HG02938 (cell line): Measurements from ENCODE around the gene NTSR1.

Experiments used
- ATAC-seq: cut with Tn5 transposase; IDR thresholded peaks from one replicate; pipeline ENCODE4 v1.9.1; 2021; ENCODE audit warnings: mild to moderate bottlenecking, moderate library complexity; ENCODE audit not compliant: unreplicated experiment

NTSR1 gene

DNA sequence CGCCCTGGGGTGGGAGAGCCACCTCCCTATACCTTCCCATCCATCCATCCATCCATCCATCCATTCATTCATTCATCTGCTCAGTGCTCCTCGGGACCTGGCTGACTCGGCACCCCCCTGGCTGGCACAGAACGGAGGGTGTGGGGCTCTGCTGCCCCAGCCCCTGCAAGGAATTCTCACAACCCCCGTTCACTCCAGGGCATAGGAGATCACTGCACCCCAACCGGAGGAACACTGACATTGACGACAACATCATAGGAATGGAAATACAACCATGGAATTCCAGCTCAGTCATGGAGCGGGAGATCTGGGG is 59.6 kb downstream of the NTSR1 start:
- ATAC-seq: no peak

- ATAC-seq: no peak
These were observed 60.1 kb downstream of the NTSR1 start for GRCh38 chr20:62768551-62769287.

- no peak for ATAC-seq
These were observed 60.9 kb downstream of the NTSR1 start for GRCh38 chr20:62769346-62770071.

- no peak for ATAC-seq
These were observed 61.7 kb downstream of the NTSR1 start for GRCh38 chr20:62770111-62770910.

DNA sequence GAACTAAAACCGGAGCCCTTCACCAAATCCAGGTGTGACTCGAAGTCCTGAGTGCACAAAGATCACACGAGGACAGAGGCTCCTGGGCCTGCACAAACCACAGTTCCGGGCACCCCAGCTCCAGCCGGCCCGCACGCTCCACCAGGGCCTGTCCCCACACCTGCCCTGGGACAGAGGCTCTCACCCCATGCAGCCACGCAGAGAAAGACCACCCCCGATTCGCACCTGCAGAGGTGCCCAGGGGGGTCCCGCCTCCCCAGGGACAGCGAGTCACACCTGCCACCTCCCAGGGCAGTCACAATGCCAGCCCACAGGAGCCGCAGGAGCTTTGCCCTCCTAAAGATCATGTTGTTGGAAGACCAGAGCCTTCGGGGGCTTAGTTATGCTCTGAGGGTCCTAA is 62.3 kb downstream of the NTSR1 start:
- ATAC-seq: no peak

DNA sequence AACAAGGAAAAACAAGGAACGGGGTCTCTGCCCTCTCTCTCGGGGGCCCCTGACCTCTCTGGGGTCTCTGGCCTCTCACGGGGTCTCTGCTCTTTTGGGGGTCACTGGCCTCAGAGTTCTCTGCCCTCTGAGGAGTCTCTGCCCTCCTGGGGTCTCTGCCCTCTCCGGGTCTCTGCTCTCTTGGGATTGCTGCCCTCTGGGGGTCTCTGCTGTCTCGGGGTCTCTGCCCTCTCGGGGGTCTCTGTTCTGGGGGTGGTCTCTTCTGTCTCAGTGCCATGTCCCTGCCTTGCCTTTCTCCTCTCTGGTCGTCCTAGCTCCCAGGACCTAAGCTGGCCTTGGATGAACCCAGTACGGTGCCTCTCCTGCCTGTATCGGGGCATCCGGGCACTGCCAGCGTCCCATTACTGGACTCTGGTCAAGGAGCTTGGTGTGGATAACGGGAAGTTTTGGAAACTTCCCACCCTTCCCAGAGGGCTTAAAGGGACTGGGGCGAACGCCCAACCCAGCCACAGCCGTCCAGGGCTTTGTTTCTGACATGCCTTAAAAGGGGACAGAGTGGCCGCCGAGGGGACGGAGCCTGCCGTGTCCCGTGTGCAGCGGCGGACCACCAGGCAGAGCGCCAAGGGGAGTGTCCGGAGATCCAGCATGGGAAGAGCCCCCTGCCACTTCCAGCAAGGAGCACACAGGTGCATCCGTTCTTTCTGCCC is 62.9 kb downstream of the NTSR1 start:
- no peak for ATAC-seq

DNA sequence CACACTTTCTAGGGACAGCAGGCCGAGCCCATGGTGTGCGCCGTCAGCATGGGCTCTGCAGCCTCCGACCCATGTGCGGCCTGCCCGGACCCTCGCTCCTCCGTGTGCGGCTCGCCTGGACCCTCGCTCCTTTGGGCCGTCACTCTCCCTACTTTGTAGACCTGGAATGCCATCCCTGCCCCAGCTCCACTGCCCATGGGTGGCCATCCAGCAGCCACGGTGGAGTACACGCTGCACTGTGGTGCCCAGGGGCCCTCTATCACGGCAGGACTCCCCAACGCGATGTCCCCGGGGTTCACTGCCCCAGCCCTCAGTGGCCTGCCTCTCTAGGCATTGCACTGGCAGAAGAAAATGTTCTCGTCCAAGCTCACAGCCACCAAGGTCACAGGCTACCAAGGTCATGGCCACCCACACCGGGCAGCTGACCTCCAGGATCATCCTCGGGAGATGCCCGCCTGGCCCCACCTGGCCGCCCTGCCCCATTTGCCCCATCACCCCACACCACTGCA is 63.5 kb downstream of the NTSR1 start:
- no peak for ATAC-seq

DNA sequence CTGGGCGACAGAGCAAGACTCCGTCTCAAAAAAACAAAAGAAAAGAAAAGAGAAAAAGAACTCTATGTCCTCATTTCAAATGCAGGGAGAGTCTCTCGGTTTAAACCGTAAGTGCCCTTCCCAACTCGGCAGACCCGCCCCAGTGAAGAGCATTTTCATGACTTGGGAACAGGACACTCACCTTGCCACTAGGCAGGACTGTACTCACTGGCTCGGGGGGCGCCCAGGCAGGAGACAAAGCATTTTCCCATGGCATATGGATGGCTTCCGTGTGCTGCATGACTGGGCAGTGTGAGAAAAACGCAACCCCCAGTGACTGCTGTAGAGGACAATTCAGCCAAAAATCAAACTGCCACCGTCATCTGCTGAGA is 64.0 kb downstream of the NTSR1 start:
- ATAC-seq: no peak

DNA sequence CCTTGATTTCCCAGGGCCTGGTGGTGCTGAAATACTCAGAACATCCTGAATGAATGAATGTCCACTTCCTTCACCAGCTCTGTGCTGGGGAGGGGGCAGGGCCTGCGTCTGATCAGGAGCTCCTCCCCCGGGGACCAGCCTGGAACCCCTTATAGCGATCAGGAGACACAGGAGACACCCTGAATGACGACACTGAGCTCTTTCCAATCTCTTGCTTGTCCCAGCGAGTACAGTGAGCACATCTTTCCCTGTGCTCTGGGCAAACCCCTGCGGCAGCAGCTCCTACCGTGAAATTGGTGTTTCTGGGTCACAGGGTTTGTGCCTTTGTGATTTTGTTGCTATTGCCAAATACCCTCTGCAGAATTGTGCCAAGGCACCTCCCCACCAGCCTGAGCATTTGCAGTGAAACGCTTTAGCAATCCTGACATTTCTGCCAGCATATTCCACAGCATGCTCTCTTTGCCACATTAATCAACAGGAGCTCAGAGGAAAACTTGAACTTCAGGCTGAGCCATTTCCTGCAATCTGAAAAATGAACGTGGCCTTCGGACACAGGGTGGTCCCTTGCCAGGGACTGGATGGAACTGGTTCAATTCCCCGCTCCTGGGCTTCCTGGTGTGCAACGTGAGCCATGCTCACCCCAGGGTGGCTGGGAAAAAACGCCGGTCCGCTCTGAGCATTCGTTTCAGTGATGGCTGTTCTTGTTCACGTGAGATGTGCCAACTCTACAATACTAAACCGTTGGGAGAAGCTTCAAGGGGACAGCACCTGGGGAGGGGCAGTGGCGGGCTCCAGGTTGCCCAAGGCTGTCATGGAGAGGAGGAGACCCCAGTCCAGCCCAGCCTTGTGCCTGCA is 64.6 kb downstream of the NTSR1 start:
- no peak for ATAC-seq

GRCh38 chr20:62773845-62774714 is 65.4 kb downstream of the NTSR1 start:
- ATAC-seq: no peak

GRCh38 chr20:62774762-62775161 is 66.1 kb downstream of the NTSR1 start:
- ATAC-seq: no peak

- ATAC-seq: no peak
These were observed 66.6 kb downstream of the NTSR1 start for GRCh38 chr20:62775206-62775605.

DNA sequence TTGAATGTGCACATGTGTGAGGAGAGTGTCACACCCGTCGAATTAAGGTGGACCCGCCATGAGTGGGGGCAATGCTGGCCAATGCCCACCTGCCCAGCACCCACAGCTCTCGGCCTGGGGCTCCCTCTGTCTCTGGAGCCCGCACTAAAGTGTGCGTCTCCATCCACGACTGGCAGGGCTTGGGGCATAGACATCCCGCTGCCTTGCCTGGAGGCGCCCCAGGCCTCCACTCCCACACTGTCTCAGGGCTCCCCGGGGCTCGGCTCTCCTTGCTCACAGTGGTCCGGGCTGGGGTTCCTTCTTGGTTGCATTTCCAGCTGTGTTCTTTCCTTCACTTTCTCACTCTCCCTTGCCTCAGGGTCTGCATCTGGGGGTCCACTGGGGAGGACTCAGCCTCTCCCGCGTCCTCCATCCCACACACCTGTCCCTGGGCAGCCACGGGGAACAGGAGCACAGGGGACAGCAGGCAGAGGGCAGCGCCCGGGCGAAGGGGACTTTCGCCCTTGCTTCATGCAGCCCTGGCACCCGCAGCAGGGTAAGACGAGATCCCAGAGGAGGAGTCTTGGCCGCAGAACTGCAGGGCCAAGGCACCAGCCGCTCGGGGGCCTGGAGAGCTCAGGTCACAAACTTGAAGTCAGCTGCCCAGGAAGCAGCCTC is 67.5 kb downstream of the NTSR1 start:
- no peak for ATAC-seq

GRCh38 chr20:62776692-62777527 is 68.3 kb downstream of the NTSR1 start:
- no peak for ATAC-seq

- no peak for ATAC-seq
These were observed 68.8 kb downstream of the NTSR1 start for GRCh38 chr20:62777528-62777830.

GRCh38 chr20:62778058-62778457 is 69.4 kb downstream of the NTSR1 start:
- ATAC-seq: no peak

- ATAC-seq: no peak
These were observed 70.2 kb downstream of the NTSR1 start for GRCh38 chr20:62778601-62779416.
